AG09309 (cell line): Measurements from ENCODE around the gene IL20RA.
"Not testable (repeated sequence)": the region's sequence is repeated elsewhere in the genome, so short reads cannot be mapped to it uniquely, and the experiment has no call there.

Experiments
- DNase-seq: peaks from one replicate; pipeline ENCODE4 v3.0.0-alpha.2; 2010; ENCODE audit warnings: low read depth
- H3K4me3 ChIP-seq: 2 replicates; pipeline ENCODE4 v1.5.1; 2011; ENCODE audit warnings: mild to moderate bottlenecking, low read depth, low read length, moderate library complexity; ENCODE audit not compliant: control insufficient read depth
- CTCF ChIP-seq: IDR thresholded peaks from 2 replicates; pipeline ENCODE4 v1.5.1; 2011; ENCODE audit warnings: mild to moderate bottlenecking, low read depth, low read length, inconsistent platforms; ENCODE audit not compliant: insufficient read depth, control insufficient read depth; ENCODE audit errors: missing control alignments

IL20RA gene

GRCh38 chr6:137084865-137085617, 40.3 kb upstream of the IL20RA start:
- TF ChIP-seq CTCF = no peak
- no peak for DNase-seq
- H3K4me3 ChIP-seq = no peak overlapping the region

- no peak for TF ChIP-seq CTCF
- no peak for DNase-seq
- H3K4me3 ChIP-seq = no peak overlapping the region
Measured at GRCh38 chr6:137084090-137084489, 39.3 kb upstream of the IL20RA start.

GRCh38 chr6:137081997-137082396, 37.2 kb upstream of the IL20RA start:
- TF ChIP-seq CTCF = no peak
- no peak overlapping the region for H3K4me3 ChIP-seq
- no peak for DNase-seq

- TF ChIP-seq CTCF = no peak
- DNase-seq = no peak
- H3K4me3 ChIP-seq = no peak overlapping the region
Measured at GRCh38 chr6:137080711-137081110, 35.9 kb upstream of the IL20RA start.

- H3K4me3 ChIP-seq = no peak overlapping the region
- TF ChIP-seq CTCF = peak; percentile 86
- peak; percentile 14 for DNase-seq
Measured at GRCh38 chr6:137076277-137077068, 31.7 kb upstream of the IL20RA start.

GRCh38 chr6:137075790-137076189, 31.0 kb upstream of the IL20RA start:
- not testable (repeated sequence) for H3K4me3 ChIP-seq, DNase-seq

- no peak for DNase-seq
- no peak for TF ChIP-seq CTCF
- no peak overlapping the region for H3K4me3 ChIP-seq
Measured at GRCh38 chr6:137070303-137070702, 25.5 kb upstream of the IL20RA start.
